RWPE1 (cell line): ENCODE results near the gene CDK17.

Experiments
- CTCF ChIA-PET: fragments of 350-600 bp; sonication (Branson Sonifier 250); formaldehyde crosslinking; extraction: SDS; loops from one replicate; lab custom pipeline; 2021; lab: Yijun Ruan, JAX
- POLR2A ChIA-PET: fragments of 400-600 bp; formaldehyde crosslinking; extraction: SDS; loops from one replicate; lab custom pipeline; 2020; ENCODE audit warnings: antibody characterized with exemption; ENCODE audit not compliant: low non-redundant PET; lab: Yijun Ruan, JAX
- DNase-seq: peaks from one replicate; pipeline ENCODE4 v3.0.0; 2012; ENCODE audit warnings: low spot score
- H3K27ac ChIP-seq: fragments of 450-650 bp; 2 replicates; pipeline ENCODE4 v1.5.1; 2017
- CTCF ChIP-seq: fragments of 450-650 bp; conservative IDR thresholded peaks from 2 replicates; pipeline ENCODE4 v1.5.1; 2017; ENCODE audit warnings: low read depth, mild to moderate bottlenecking

The CDK17 gene

GRCh38 chr12:96338852-96339471 is 61.3 kb downstream of the CDK17 start:
- no peak overlapping the region for H3K27ac ChIP-seq
- no peak for TF ChIP-seq CTCF
- POLR2A ChIA-PET: no interaction called here
- no peak for DNase-seq
- CTCF ChIA-PET: no interaction called here

DNA sequence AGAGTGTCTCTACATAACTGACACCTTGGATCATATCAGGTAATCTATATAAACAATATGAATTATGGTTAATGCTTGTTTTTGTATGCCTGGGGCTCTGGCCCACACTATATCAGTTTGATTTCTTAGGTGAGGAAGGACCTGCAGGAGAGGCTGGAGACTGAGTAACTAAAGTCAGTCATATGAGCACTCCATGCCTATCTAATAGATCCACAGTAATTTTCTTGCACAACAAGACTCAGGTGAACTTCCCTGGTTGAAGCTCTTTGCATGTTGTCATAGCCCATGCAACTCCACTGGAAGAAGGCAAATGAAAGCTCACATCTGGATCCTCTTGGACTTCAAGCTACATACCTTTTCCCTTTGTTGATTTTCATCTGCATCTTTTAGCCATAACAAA is 62.3 kb downstream of the CDK17 start:
- no peak overlapping the region for H3K27ac ChIP-seq
- TF ChIP-seq CTCF: no peak
- ChIA-PET POLR2A (no interaction called here), CTCF (interaction anchor here (0.6 kb wide), 1 partner anchor 60 kb away, joined by 3 read pairs; no protein-coding TSS in a partner anchor)
- DNase-seq: no peak

DNA sequence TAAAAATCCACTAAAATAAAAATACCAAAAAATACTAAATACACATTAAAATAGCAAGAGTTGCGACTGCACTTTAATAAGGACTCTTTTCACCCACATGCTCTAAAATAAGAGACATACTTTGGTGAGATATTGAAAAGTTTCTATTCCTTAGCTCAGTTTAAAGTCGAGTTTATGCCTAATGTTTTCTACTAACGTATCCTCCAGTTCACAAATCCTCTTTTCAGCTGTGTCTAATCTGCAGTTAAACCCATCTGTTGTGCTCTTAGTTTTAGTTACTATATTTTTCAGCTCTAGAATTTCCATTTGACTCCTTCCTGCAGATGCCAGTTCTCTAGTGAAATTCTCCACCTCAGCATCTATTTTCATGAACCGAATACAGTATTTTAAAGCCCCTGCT is 63.8 kb downstream of the CDK17 start:
- POLR2A ChIA-PET: no interaction called here
- DNase-seq: no peak
- CTCF ChIA-PET: no interaction called here
- no peak overlapping the region for H3K27ac ChIP-seq
- TF ChIP-seq CTCF: no peak

- no peak overlapping the region for H3K27ac ChIP-seq
- POLR2A ChIA-PET: no interaction called here
- DNase-seq: no peak
- CTCF ChIA-PET: no interaction called here
- TF ChIP-seq CTCF: no peak
Observed at GRCh38 chr12:96335270-96335669, 65.0 kb downstream of the CDK17 start.

- no peak for TF ChIP-seq CTCF
- DNase-seq: no peak
- no peak overlapping the region for H3K27ac ChIP-seq
- CTCF ChIA-PET: no interaction called here
- POLR2A ChIA-PET: no interaction called here
Observed at GRCh38 chr12:96334502-96334901, 65.7 kb downstream of the CDK17 start.

DNA sequence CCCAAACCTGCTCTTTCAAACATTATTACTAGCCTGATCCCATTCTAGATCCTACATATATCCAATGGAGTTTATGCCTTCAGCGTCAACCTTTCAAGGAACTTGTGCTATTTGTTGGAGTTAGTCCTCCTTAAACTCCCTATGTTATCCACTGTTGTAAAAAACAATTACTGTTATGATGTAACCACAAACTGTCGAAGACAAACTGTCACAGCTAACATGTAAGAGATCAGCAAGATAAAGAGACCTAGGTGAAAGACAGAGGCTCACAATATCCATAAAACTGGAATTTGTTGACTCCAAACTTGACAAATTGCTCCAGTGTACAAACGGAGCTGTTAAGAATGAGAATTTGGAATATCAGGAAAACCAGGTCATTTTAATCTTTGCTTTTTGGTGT is 70.7 kb downstream of the CDK17 start:
- ChIA-PET CTCF (no interaction called here), POLR2A (no interaction called here)
- DNase-seq: no peak
- no peak overlapping the region for H3K27ac ChIP-seq
- no peak for TF ChIP-seq CTCF
